Measurements from ENCODE around the gene NOP16. TPM values are rescaled to one million over a fixed set of nuclear protein-coding genes. Genes with fewer than 3 reads are reported as not detected.

NOP16 gene
- total RNA-seq, 1 donor from 2014 or later, result 19.1 TPM

GRCh38 chr5:176396330-176396729 is 7.9 kb upstream of the NOP16 start:
- Histone ChIP-seq H3K36me3 (peaks cover 64% of the 10 kb centered on the region), H3K4me1 (peaks cover 44% of the 10 kb centered on the region), H3K4me3 (no peak overlapping the region), H3K27me3 (ENCODE audit: low read depth) (no peaks in the 10 kb centered on the region), H3K27ac (replicated peaks) (peak overlapping the region; percentile 84), H3K9me3 (replicated peaks) (no peaks in the 10 kb centered on the region)
- no peak for TF ChIP-seq CTCF (IDR thresholded peaks at IDR 0.05; ENCODE audit: borderline replicate concordance)
- DNase-seq, result no peak
- intact Hi-C loops (cut with micrococcal nuclease), result no loop called here

GRCh38 chr5:176394881-176395675 is 6.7 kb upstream of the NOP16 start:
- H3K36me3 ChIP-seq, result peaks cover 72% of the 10 kb centered on the region
- TF ChIP-seq CTCF (IDR thresholded peaks at IDR 0.05; ENCODE audit: borderline replicate concordance), result no peak
- peak; percentile 69 for DNase-seq
- H3K4me3 ChIP-seq, result no peak overlapping the region
- H3K9me3 ChIP-seq (replicated peaks), result no peaks in the 10 kb centered on the region
- intact Hi-C loops (cut with micrococcal nuclease), result no loop called here
- peak overlapping the region; percentile 84 for H3K27ac ChIP-seq (replicated peaks)
- no peaks in the 10 kb centered on the region for H3K27me3 ChIP-seq (ENCODE audit: low read depth)
- H3K4me1 ChIP-seq, result peaks cover 36% of the 10 kb centered on the region

GRCh38 chr5:176394096-176394495 is 5.7 kb upstream of the NOP16 start:
- peak overlapping the region; percentile 84 for H3K27ac ChIP-seq (replicated peaks)
- no peaks in the 10 kb centered on the region for H3K9me3 ChIP-seq (replicated peaks)
- DNase-seq, result no peak
- no peak for TF ChIP-seq CTCF (IDR thresholded peaks at IDR 0.05; ENCODE audit: borderline replicate concordance)
- H3K4me3 ChIP-seq, result no peak overlapping the region
- intact Hi-C loops (cut with micrococcal nuclease), result no loop called here
- H3K36me3 ChIP-seq, result peaks cover 69% of the 10 kb centered on the region
- peaks cover 44% of the 10 kb centered on the region for H3K4me1 ChIP-seq
- no peaks in the 10 kb centered on the region for H3K27me3 ChIP-seq (ENCODE audit: low read depth)

GRCh38 chr5:176392526-176392925 is 4.1 kb upstream of the NOP16 start:
- Histone ChIP-seq H3K36me3 (peaks cover 57% of the 10 kb centered on the region), H3K27ac (replicated peaks) (peak overlapping the region; percentile 37), H3K9me3 (replicated peaks) (no peaks in the 10 kb centered on the region), H3K27me3 (ENCODE audit: low read depth) (no peaks in the 10 kb centered on the region), H3K4me3 (no peak overlapping the region), H3K4me1 (peaks cover 53% of the 10 kb centered on the region)
- intact Hi-C loops (cut with micrococcal nuclease), result no loop called here
- no peak for TF ChIP-seq CTCF (IDR thresholded peaks at IDR 0.05; ENCODE audit: borderline replicate concordance)
- DNase-seq, result no peak

GRCh38 chr5:176391999-176392398 is 3.6 kb upstream of the NOP16 start:
- H3K27ac ChIP-seq (replicated peaks), result peak overlapping the region; percentile 37
- H3K4me3 ChIP-seq, result no peak overlapping the region
- no peaks in the 10 kb centered on the region for H3K27me3 ChIP-seq (ENCODE audit: low read depth)
- peaks cover 54% of the 10 kb centered on the region for H3K36me3 ChIP-seq
- no peak for TF ChIP-seq CTCF (IDR thresholded peaks at IDR 0.05; ENCODE audit: borderline replicate concordance)
- DNase-seq, result no peak
- intact Hi-C loops (cut with micrococcal nuclease), result no loop called here
- no peaks in the 10 kb centered on the region for H3K9me3 ChIP-seq (replicated peaks)
- peaks cover 59% of the 10 kb centered on the region for H3K4me1 ChIP-seq

Measured in left ventricle myocardium inferior (tissue), 1 donor.